ENCODE measurements around the gene TFEB. TPM values are rescaled to one million over a fixed set of nuclear protein-coding genes. Genes with fewer than 3 reads are reported as not detected.
A peak's percentile ranks its signal among the peaks of the same experiment; 100 is the strongest.

The TFEB gene
- total RNA-seq, 1 experiment from 2014 or later: 3.6 TPM

GRCh38 chr6:41706876-41707564, 28.4 kb downstream of the TFEB start:
- peak; percentile 19 for DNase-seq (ENCODE audit: low read depth)

GRCh38 chr6:41705996-41706835, 29.2 kb downstream of the TFEB start:
- DNase-seq (ENCODE audit: low read depth): peak; percentile 65

DNA sequence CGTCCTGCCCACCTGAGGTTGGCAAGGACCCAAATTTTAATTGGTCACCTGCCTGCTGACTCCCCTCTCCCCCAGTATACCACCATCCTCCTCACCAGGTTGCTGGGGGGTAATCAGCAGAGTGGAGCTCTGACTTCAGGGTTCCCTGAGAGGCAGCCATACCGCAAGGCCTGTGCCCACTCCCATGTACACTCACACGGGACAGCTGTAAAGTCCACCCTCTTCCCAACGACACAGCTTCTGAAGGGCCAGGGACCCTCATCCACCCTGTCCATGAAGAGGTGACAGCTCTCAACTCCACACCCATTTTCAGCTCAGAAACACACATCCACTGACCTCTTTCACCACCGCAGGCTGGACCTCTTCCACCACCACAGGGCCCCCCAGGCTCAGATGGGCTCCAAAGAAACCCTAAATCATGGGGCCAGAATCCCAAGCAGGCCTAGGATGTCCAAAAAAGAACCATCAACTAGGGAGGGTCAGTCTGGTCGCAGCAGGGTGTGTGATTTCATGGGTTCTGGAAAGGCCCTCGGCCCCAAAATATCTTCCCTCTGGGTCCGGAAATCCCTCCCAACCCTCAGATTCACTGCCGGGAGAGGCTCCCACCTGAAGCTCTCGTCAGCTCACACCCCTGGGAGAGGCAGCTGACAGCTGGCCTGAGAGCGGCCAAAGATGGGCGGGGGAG, 30.0 kb downstream of the TFEB start:
- peak; percentile 67 for DNase-seq (ENCODE audit: low read depth)

DNA sequence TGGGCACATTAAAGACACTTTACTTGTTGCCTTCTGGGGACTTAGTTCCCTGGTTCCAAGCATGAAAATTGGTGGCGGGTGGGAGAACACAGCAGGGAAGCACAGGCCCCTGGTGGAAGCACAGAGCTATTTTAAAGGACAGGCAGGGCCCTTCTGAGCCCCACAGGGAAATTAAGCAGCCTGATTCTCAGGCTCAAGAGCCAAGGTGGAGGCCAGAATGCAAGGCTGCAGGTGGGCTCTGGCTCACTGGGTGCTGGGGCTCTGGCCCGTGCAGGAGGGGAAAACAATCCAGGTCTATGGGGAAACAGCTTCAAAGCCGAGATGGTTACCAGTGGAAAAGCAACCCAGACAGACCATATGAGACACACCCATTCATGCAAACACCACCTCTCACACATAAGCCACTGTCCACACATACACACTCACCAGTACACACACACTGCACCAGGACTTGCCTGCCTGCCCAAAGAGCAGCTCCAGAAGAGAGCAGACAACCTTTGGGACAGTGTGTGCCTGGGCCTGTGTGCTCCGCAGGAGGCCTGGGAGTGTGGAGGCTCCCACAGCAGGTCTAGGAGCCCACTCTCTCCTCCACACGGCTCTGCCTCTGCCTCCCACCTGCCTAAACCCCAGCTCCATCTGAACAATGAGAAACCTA, 30.6 kb downstream of the TFEB start:
- no peak for DNase-seq (ENCODE audit: low read depth)

DNA sequence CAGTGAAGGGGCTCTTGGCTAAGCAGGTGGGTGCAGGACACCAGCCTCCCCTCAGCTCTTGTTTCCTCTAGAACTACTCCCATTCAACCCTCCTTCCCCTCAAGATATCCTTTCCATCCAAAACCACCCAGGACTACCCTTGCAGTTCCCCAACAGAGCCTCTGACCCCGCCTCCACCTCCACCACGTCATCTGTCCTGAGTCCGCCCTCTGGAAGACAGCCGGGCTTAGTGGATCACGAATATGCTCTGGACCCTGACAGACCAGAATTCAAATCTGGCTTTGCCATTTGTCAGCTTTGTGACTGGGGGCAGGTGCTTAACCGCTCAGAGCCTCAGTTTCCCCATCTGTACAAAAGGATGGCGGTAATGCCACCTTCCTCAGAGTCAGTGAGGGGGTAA, 31.4 kb downstream of the TFEB start:
- no peak for DNase-seq (ENCODE audit: low read depth)

GRCh38 chr6:41702771-41703494, 32.5 kb downstream of the TFEB start:
- DNase-seq (ENCODE audit: low read depth): no peak

DNA sequence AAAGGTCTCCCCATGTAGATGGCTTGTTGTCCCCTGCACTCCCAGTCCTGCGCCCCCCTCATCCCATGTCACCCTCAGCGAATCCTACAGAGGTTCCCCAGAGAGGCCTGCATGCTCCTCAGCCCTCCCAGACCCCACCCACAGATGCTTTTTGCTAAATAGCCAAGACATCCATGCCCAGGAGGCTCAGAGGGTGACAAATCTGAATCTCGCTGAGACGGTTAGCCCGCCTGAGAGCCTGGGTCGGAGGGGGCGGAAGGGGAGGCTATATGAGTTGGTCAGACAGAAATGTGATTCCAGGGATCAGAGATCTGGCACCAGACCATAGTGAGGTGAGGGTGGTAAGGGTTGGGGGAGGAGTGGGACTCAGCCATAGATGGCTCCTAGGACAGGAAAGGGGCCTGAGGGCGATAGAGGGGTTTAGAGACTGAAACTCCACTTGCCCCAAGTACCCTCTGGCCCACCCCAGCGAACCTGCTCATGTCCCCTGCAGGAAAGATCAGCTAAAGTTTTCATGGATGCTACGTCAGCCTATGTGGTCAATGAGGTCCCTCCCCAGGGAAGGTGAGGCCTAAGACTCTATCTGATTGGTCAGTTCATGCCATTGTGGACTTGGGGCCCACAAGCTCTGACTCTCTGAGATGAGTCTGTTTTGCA, 33.2 kb downstream of the TFEB start:
- DNase-seq (ENCODE audit: low read depth): no peak

DNA sequence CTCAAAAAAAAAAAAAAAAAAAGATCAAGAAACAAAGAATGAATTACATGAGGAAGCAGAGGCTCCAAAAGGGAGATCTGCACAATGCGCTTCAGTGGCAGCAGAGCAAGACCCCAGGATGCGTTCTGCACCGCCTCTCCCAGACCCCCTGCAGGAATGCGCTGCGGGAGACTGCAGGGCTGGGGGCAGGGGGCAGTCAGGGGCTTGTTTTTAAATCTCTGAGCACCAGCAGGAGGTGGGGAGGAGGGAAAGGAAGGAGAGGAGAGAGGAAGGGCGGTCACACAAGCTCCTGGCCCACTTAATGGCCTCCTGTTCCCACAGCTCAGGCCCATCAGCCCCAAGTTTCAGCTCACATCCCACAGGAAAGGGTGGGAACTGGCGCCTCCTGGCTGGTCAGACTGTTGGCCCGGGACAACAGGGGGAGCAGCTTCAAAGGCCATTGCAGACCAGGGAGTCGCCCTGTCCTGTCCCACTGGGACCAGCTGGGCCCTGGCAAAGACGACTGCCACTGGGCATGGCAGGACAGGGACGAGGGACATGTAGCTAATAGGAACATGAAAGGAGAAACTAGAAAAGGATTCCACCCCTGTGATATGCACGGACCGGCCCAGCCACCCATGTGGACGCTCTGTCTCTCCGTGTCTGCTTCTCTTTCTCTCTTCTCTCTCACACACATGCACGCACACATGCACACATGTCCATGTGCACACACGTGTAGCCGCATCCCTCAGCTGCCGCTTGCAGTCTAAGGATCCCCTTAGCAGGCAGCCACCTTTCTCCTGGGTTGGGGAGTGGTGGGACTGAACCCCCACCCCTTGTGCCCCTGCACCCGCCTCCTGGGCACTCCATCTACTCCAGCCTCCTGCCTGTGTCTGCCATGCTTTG, 34.7 kb downstream of the TFEB start:
- no peak for DNase-seq (ENCODE audit: low read depth)

GRCh38 chr6:41699063-41699462, 36.3 kb downstream of the TFEB start:
- DNase-seq (ENCODE audit: low read depth): no peak

- peak; percentile 90 for DNase-seq (ENCODE audit: low read depth)
Observed at GRCh38 chr6:41697861-41698781, 37.3 kb downstream of the TFEB start.

DNA sequence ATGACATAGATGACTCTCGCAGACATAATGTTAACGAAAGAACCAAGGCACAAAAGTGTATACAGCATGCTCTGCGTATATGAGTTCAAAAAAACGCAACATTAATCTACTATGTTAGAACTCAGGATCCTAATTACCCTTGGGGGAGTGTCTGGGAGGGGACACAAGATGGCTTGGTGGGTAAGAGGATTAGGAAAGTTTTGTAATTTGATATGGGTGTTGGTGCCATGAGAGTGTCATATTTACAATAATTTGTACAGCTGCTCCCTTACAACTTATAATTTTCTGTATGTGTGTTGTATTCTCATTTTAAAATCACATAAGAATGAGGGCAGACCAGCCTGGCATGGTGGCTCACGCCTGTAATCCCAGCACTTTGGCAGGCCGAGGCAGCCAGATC, 38.6 kb downstream of the TFEB start:
- no peak for DNase-seq (ENCODE audit: low read depth)

DNA sequence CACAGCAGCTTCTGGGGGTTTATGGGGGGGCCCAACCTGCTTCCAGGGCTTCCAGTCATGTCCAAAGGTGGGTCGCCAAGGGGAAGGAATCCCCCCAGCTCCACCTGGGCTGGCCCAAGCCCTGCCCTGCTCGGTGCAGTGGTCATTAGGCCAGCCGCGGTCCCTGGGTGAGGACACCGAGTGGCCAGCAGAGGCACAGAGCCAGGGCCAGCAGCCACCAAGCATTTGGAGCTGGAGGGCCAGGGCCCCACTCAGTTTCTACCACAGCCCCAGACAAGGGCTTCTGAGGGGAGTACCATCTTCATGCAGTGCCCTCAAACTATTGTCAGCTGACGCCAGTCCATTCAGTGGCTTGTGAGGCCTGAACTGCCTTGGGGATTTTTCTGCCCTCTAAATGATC, 39.6 kb downstream of the TFEB start:
- no peak for DNase-seq (ENCODE audit: low read depth)

DNA sequence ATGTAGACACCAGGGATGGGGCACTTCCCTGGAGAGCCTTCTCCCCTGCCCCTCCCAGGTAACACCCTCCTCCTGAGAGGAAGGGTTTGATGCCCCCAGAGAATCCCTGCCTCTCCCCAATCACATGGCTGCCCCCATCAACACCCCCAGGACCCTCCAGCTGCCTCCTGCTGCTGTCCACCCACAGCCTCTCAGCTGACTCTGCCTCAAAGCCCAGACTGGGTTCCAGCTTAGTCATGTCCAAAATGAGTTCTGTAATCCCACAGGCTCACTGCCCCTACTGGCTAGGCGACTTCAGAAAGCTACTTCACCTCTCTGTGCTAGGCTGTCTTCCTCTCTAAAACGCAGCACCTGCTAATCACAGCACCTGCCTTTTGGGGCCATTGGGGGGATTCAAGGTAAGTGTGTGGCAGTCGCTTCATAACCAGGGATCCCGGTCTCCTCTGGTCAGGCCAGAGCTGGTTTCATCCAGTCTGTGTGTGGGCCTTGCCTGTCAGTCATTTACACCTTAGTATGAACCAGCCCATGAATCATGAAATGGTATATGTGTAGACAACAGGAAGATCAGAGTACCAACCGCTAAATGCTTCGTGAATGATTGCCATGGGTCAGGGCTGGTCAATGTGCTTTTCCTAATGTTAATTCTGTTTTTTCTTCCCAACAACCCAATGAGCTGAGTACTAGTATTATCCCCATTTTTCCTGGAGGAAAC, 40.4 kb downstream of the TFEB start:
- DNase-seq (ENCODE audit: low read depth): peak; percentile 30

- no peak for DNase-seq (ENCODE audit: low read depth)
Observed at GRCh38 chr6:41693281-41694240, 41.8 kb downstream of the TFEB start.

DNA sequence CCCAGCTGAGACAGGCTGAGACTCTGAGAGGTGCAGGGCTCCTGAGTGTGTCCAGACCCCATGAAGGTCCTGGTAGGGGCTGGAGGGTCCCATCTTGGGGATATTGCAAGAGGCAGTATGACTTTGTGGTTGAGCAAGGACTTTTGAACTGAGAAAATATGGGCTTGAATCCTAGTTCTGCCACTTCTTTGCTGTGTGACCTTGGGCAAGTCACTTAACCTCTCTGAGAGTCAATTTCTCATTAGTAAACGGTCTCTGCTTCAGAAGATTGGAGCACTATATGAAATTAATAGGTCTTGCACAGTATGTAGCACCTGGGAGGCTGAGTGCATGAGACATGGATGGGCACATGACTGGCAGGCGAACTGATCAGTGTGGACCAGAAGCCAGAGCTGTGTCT, 42.7 kb downstream of the TFEB start:
- DNase-seq (ENCODE audit: low read depth): no peak

GRCh38 chr6:41692080-41692675, 43.2 kb downstream of the TFEB start:
- DNase-seq (ENCODE audit: low read depth): no peak
